CD4-positive, alpha-beta T cell treated with Interleukin-4 for 4 hours (primary cell): ENCODE measurements around the gene IRGQ.
"Not testable (repeated sequence)": the region's sequence is repeated elsewhere in the genome, so short reads cannot be mapped to it uniquely, and the experiment has no call there.

Experiments used
- DNase-seq: peaks from one replicate; pipeline ENCODE4 v3.0.0-alpha.2; 2020

The IRGQ gene

GRCh38 chr19:43596842-43597461 is 1.0 kb upstream of the IRGQ start:
- no peak for DNase-seq

- no peak for DNase-seq
These were observed 332 bp downstream of the IRGQ start for GRCh38 chr19:43595605-43595998.

- peak; percentile 65 for DNase-seq
These were observed 977 bp downstream of the IRGQ start for GRCh38 chr19:43594710-43595604.

GRCh38 chr19:43594081-43594697 is 1.7 kb downstream of the IRGQ start:
- DNase-seq = no peak

- no peak for DNase-seq
These were observed 3.1 kb downstream of the IRGQ start for GRCh38 chr19:43592800-43593350.

GRCh38 chr19:43591904-43592772 is 3.8 kb downstream of the IRGQ start:
- no peak for DNase-seq

- DNase-seq = no peak
These were observed 6.3 kb downstream of the IRGQ start for GRCh38 chr19:43589678-43590077.

GRCh38 chr19:43589277-43589676 is 6.7 kb downstream of the IRGQ start:
- DNase-seq = no peak

GRCh38 chr19:43587029-43587428 is 8.9 kb downstream of the IRGQ start:
- DNase-seq = not testable (repeated sequence)

- no peak for DNase-seq
These were observed 9.6 kb downstream of the IRGQ start for GRCh38 chr19:43586346-43586745.

GRCh38 chr19:43584484-43584883 is 11.4 kb downstream of the IRGQ start:
- no peak for DNase-seq

- no peak for DNase-seq
These were observed 13.4 kb downstream of the IRGQ start for GRCh38 chr19:43582495-43582894.

GRCh38 chr19:43581467-43581866 is 14.5 kb downstream of the IRGQ start:
- no peak for DNase-seq

- DNase-seq = no peak
These were observed 17.1 kb downstream of the IRGQ start for GRCh38 chr19:43578787-43579186.

- no peak for DNase-seq
These were observed 19.7 kb downstream of the IRGQ start for GRCh38 chr19:43575955-43576878.

GRCh38 chr19:43575156-43575950 is 20.6 kb downstream of the IRGQ start, which contains the start of the genes PINLYP and XRCC1:
TSS of gene PINLYP (plus strand) at chr19:43575801. CDS start at chr19:43577192, 1,391 bp downstream.
TSS of gene XRCC1 (minus strand) at chr19:43575527. CDS start at chr19:43575458, 69 bp downstream.
- peak; percentile 97 for DNase-seq

- no peak for DNase-seq
These were observed 21.3 kb downstream of the IRGQ start for GRCh38 chr19:43574424-43575155.

- DNase-seq = no peak
These were observed 23.8 kb downstream of the IRGQ start for GRCh38 chr19:43572171-43572588.

- DNase-seq = no peak
These were observed 25.7 kb downstream of the IRGQ start for GRCh38 chr19:43570174-43570791.
